ENCODE measurements around the gene WBP1L.
A peak's percentile ranks its signal among the peaks of the same experiment; 100 is the strongest.
"Not testable (repeated sequence)": the region's sequence is repeated elsewhere in the genome, so short reads cannot be mapped to it uniquely, and the experiment has no call there.

Gene WBP1L

GRCh38 chr10:102726274-102726673 lies 17.5 kb upstream of the WBP1L start:
- no peak for DNase-seq

- no peak for DNase-seq
Observed at GRCh38 chr10:102727037-102727818, 16.5 kb upstream of the WBP1L start.

- DNase-seq = peak; percentile 68
Observed at GRCh38 chr10:102729029-102730026, 14.4 kb upstream of the WBP1L start.

GRCh38 chr10:102731222-102731800 lies 12.4 kb upstream of the WBP1L start:
- no peak for DNase-seq

- no peak for DNase-seq
Observed at GRCh38 chr10:102732661-102733060, 11.1 kb upstream of the WBP1L start.

- DNase-seq = no peak
Observed at GRCh38 chr10:102735065-102735562, 8.6 kb upstream of the WBP1L start.

- no peak for DNase-seq
Observed at GRCh38 chr10:102738692-102739121, 5.0 kb upstream of the WBP1L start.

GRCh38 chr10:102740229-102740628 lies 3.5 kb upstream of the WBP1L start:
- DNase-seq = no peak

GRCh38 chr10:102741726-102742237 lies 2.0 kb upstream of the WBP1L start:
- DNase-seq = no peak

GRCh38 chr10:102742313-102742712 lies 1.4 kb upstream of the WBP1L start:
- not testable (repeated sequence) for DNase-seq

- no peak for DNase-seq
Observed at GRCh38 chr10:102743078-102743587, 615 bp upstream of the WBP1L start.

- DNase-seq = peak; percentile 41
Observed at GRCh38 chr10:102744374-102745051, 765 bp downstream of the WBP1L start.

- no peak for DNase-seq
Observed at GRCh38 chr10:102745157-102745556, 1.4 kb downstream of the WBP1L start.

GRCh38 chr10:102752266-102752930 lies 8.7 kb downstream of the WBP1L start:
- no peak for DNase-seq

- DNase-seq = peak; percentile 59
Observed at GRCh38 chr10:102752934-102753664, 9.4 kb downstream of the WBP1L start.

GRCh38 chr10:102753718-102754117 lies 10.0 kb downstream of the WBP1L start:
- no peak for DNase-seq

GRCh38 chr10:102757323-102757722 lies 13.6 kb downstream of the WBP1L start:
- no peak for DNase-seq

GRCh38 chr10:102758240-102758932 lies 14.6 kb downstream of the WBP1L start:
- DNase-seq = no peak

GRCh38 chr10:102758933-102759262 lies 15.2 kb downstream of the WBP1L start:
- not testable (repeated sequence) for DNase-seq
